CD4-positive, alpha-beta T cell (primary cell): ENCODE results near the gene TRPM1. TPM values are rescaled to one million over a fixed set of nuclear protein-coding genes. Genes with fewer than 3 reads are reported as not detected.

Experiments used
- ATAC-seq: fragments of 200-7000 bp; cut with Tn5 transposase; one replicate; pipeline ENCODE4 v1.10.0; 2022; ENCODE audit warnings: mild to moderate bottlenecking; ENCODE audit not compliant: poor library complexity
- CTCF ChIA-PET: fragments of 350-600 bp; sonication (Branson Sonifier 250); formaldehyde crosslinking; loops from one replicate; lab custom pipeline; 2021; ENCODE audit warnings: antibody characterized with exemption, inconsistent platforms; lab: Charles Lee
- POLR2A ChIA-PET: fragments of 350-600 bp; sonication (Branson Sonifier 250); formaldehyde crosslinking; loops from one replicate; lab custom pipeline; 2021; ENCODE audit warnings: antibody characterized with exemption, inconsistent platforms; lab: Charles Lee
- DNase-seq, 14 experiments: peaks; one replicate each; pipeline ENCODE4 v3.0.0-alpha.2; 2013 to 2020; ENCODE audit warnings: mixed read lengths in 2 of 14
- H3K27ac ChIP-seq, 2 donors: one replicate each; pipeline versions ENCODE4 v1.5.1 to v1.7.0; 2013; ENCODE audit warnings: low read length in 2 of 2, low read depth in 1 of 2, mild to moderate bottlenecking in 1 of 2
- H3K27me3 ChIP-seq, 2 experiments: 1 replicate in 1 of 2; 2 replicates in 1 of 2; pipeline versions ENCODE4 v1.6.1 to v1.7.0; 2013; ENCODE audit warnings: low read length in 2 of 2, control low read depth in 1 of 2, mild to moderate bottlenecking in 1 of 2, moderate library complexity in 1 of 2; ENCODE audit not compliant: insufficient read depth in 2 of 2, control insufficient read depth in 1 of 2
- H3K36me3 ChIP-seq: one replicate; pipeline ENCODE4 v1.6.1; 2013; ENCODE audit warnings: low read length, control low read depth; ENCODE audit not compliant: insufficient read depth
- H3K4me1 ChIP-seq: one replicate; pipeline ENCODE4 v1.6.1; 2013; ENCODE audit warnings: low read length, control low read depth; ENCODE audit not compliant: insufficient read depth
- H3K4me3 ChIP-seq: one replicate; pipeline ENCODE4 v1.5.1; 2013; ENCODE audit warnings: mild to moderate bottlenecking, low read length, moderate library complexity
- H3K9me3 ChIP-seq, 2 experiments: 1 replicate in 1 of 2; 2 replicates in 1 of 2; pipeline versions ENCODE4 v1.6.1 to v1.7.0; 2013; ENCODE audit warnings: low read length in 2 of 2, mild to moderate bottlenecking in 2 of 2, control low read depth in 1 of 2, moderate library complexity in 1 of 2; ENCODE audit not compliant: control insufficient read depth in 1 of 2, insufficient read depth in 1 of 2
- H3K27ac Mint-ChIP-seq: one replicate; pipeline ENCODE4 v1.8.0; 2020; ENCODE audit warnings: mixed read lengths
- H3K27me3 Mint-ChIP-seq: one replicate; pipeline ENCODE4 v1.8.0; 2021; ENCODE audit warnings: mixed read lengths
- H3K36me3 Mint-ChIP-seq: one replicate; pipeline ENCODE4 v1.8.0; 2021; ENCODE audit warnings: low read depth, mixed read lengths
- H3K4me1 Mint-ChIP-seq: one replicate; pipeline ENCODE4 v1.8.0; 2021; ENCODE audit warnings: low read depth, mixed read lengths
- H3K4me3 Mint-ChIP-seq: one replicate; pipeline ENCODE4 v1.8.0; 2020; ENCODE audit warnings: mild to moderate bottlenecking, mixed read lengths
- H3K9me3 Mint-ChIP-seq: one replicate; pipeline ENCODE4 v1.8.0; 2020; ENCODE audit warnings: mixed read lengths
- intact Hi-C, 2 experiments: fragments of 100-400 bp; cut with DNase I in 1 of 2; cut with micrococcal nuclease in 1 of 2; formaldehyde crosslinking; loops; one replicate each; pipeline versions ENCODE4 v1.15.1 to v1.9.0; 2023 to 2025; cut with DNase I, micrococcal nuclease
- total RNA-seq, 174 experiments: library from RNA in 2 of 174; stranded (reverse) in 2 of 174; gene quantifications; one replicate each; pipeline ENCODE4 v1.2.3 and lab custom pipeline; 2021 to 2026
- TF ChIP-seq, protein P1 (sequence below): fragments of 200-600 bp; IDR thresholded peaks from one replicate; pipeline ENCODE4 v1.8.0; 2022; ENCODE audit warnings: antibody characterized with exemption, mild to moderate bottlenecking

The TRPM1 gene
- total RNA-seq, 2 experiments from 2014 or later = not detected

DNA sequence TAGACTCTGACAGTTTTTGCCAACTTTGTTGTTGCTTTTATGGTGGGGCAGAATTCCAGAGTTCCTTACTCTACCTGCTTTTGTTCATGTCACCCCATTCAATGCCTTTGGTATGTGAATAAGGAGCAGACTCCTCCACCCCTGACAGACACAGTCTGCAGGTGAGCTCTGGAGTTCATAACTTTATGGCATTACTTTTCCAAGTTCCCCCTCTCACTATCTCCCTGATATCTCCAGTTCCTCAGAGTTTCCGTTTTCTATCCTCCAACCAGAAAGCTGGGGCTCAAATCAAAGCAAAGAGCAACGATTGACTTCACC is 87.0 kb downstream of the TRPM1 start:
- H3K4me1 Mint-ChIP-seq = peaks cover 20% of the 10 kb centered on the region
- Histone ChIP-seq H3K9me3 (peaks cover 8 to 11% of the 10 kb centered on the region in 2 experiments), H3K27me3 (no peaks in the 10 kb centered on the region), H3K36me3 (no peaks in the 10 kb centered on the region), H3K4me1 (no peaks in the 10 kb centered on the region), H3K4me3 (no peak overlapping the region), H3K27ac (no peak overlapping the region)
- H3K9me3 Mint-ChIP-seq = peaks cover 12% of the 10 kb centered on the region
- intact Hi-C loops = no loop called here
- peaks cover 8% of the 10 kb centered on the region for H3K27me3 Mint-ChIP-seq
- DNase-seq = no peak
- TF ChIP-seq, protein P1, sequence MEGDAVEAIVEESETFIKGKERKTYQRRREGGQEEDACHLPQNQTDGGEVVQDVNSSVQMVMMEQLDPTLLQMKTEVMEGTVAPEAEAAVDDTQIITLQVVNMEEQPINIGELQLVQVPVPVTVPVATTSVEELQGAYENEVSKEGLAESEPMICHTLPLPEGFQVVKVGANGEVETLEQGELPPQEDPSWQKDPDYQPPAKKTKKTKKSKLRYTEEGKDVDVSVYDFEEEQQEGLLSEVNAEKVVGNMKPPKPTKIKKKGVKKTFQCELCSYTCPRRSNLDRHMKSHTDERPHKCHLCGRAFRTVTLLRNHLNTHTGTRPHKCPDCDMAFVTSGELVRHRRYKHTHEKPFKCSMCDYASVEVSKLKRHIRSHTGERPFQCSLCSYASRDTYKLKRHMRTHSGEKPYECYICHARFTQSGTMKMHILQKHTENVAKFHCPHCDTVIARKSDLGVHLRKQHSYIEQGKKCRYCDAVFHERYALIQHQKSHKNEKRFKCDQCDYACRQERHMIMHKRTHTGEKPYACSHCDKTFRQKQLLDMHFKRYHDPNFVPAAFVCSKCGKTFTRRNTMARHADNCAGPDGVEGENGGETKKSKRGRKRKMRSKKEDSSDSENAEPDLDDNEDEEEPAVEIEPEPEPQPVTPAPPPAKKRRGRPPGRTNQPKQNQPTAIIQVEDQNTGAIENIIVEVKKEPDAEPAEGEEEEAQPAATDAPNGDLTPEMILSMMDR = no peak
- no peak for ATAC-seq
- H3K36me3 Mint-ChIP-seq = peaks cover 9% of the 10 kb centered on the region
- no peak overlapping the region for H3K4me3 Mint-ChIP-seq
- peak overlapping the region; percentile 69 for H3K27ac Mint-ChIP-seq
- CTCF ChIA-PET = no interaction called here
- POLR2A ChIA-PET = interaction anchor here (1.0 to 3.6 kb wide), 5 partner anchors 9 to 312 kb away, joined by 3 to 24 read pairs (median 3); partner anchors contain the start of genes KLF13 and MTMR10

DNA sequence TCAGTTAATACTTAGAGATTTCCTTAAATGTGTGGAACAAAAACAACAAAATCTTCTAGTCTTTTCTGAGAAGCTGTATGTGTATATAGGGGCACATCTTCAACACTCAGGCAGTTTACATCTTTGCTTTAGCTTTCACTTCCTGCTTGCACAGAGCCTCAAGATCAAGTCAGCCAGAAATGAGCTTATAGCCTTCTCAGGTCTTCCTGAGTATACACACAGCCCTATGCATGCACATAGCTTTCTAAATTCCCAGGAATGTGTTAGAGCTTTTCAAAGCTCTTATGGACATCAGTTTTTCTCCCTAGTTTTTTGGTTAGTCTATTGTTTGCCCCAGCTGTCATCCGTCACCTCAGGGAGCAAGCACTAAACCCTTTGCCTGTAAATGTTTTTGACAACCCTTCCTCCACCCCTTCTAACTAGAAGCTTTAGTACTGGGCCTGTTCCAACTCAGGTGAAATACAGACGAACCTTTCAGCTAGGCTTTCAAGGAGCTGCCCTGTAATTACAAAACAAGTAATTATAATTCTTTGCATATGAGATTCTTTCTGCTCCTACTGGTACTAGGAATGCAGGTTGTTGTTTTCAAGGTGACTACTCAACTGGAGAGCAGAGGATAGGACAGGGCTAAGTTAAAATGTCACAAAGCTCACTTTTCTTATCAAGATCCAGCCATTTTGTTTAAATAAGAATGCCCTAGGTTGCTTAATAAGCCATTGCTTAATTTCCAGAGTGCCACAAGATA is 87.5 kb downstream of the TRPM1 start:
- CTCF ChIA-PET = interaction anchor here (0.7 kb wide), 1 partner anchor 9 kb away, joined by 3 read pairs; no protein-coding TSS in a partner anchor
- no peaks in the 10 kb centered on the region for H3K36me3 ChIP-seq
- intact Hi-C loops = no loop called here
- DNase-seq (peak in 2 of 14 experiments; percentile 20 to 29), ATAC-seq (peak; percentile 73)
- Mint-ChIP-seq H3K27ac (peak overlapping the region; percentile 69), H3K9me3 (peaks cover 12% of the 10 kb centered on the region), H3K4me1 (peaks cover 20% of the 10 kb centered on the region), H3K27me3 (peaks cover 8% of the 10 kb centered on the region), H3K36me3 (peaks cover 9% of the 10 kb centered on the region), H3K4me3 (no peak overlapping the region)
- POLR2A ChIA-PET = interaction anchor here (0.7 to 3.6 kb wide), 6 partner anchors 8 to 313 kb away, joined by 3 to 24 read pairs (median 3); partner anchors contain the start of genes KLF13 and MTMR10
- peaks cover 8 to 11% of the 10 kb centered on the region in 2 experiments for H3K9me3 ChIP-seq
- H3K27ac ChIP-seq = no peak overlapping the region
- no peaks in the 10 kb centered on the region for H3K4me1 ChIP-seq
- TF ChIP-seq, protein P1 = no peak
- no peak overlapping the region for H3K4me3 ChIP-seq
- no peaks in the 10 kb centered on the region for H3K27me3 ChIP-seq

DNA sequence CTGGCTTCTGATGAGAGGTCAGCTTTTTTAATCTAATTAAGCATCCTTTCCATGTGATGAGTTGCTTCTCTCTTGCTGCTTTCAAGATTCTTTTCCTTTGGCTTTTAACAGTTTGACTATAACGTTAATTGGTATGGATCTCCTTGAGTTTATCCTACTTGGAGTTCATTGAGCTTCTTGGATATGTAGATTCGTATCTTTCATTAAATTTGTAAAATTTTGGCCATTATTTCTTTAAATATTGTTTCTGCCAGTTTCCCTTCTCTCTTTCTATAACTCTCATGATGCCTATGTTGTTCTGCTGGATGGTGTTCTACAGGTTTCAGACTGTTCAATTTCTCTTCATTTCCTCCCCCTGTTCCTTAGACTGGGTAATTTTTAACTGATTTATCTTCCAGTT is 89.1 kb downstream of the TRPM1 start:
- TF ChIP-seq, protein P1 = no peak
- no peak overlapping the region for H3K27ac Mint-ChIP-seq
- no peaks in the 10 kb centered on the region for H3K27me3 ChIP-seq
- no peak overlapping the region for H3K4me3 ChIP-seq
- H3K9me3 ChIP-seq = peaks cover 8 to 11% of the 10 kb centered on the region in 2 experiments
- peaks cover 20% of the 10 kb centered on the region for H3K4me1 Mint-ChIP-seq
- ATAC-seq (no peak), DNase-seq (no peak)
- ChIA-PET POLR2A (interaction anchor here (1.1 kb wide), 1 partner anchor 20 kb away, joined by 3 read pairs; the partner anchor contains the start of gene MTMR10), CTCF (no interaction called here)
- peaks cover 9% of the 10 kb centered on the region for H3K36me3 Mint-ChIP-seq
- no peak overlapping the region for H3K27ac ChIP-seq
- H3K27me3 Mint-ChIP-seq = peaks cover 8% of the 10 kb centered on the region
- intact Hi-C loops = no loop called here
- H3K4me1 ChIP-seq = no peaks in the 10 kb centered on the region
- peaks cover 12% of the 10 kb centered on the region for H3K9me3 Mint-ChIP-seq
- H3K4me3 Mint-ChIP-seq = no peak overlapping the region
- H3K36me3 ChIP-seq = no peaks in the 10 kb centered on the region
